B cell (primary cell): ENCODE results near the gene FCN2.

Experiments used
- CTCF ChIP-seq: fragments of 200-600 bp; IDR thresholded peaks from one replicate; pipeline ENCODE4 v1.8.0; 2022; ENCODE audit warnings: antibody characterized with exemption, mild to moderate bottlenecking
- EZH2 ChIP-seq: IDR thresholded peaks from 2 replicates; pipeline ENCODE4 v1.6.1; 2012; ENCODE audit warnings: borderline replicate concordance, low read depth, mild to moderate bottlenecking, moderate library complexity, low read length; ENCODE audit not compliant: insufficient read depth, poor library complexity, severe bottlenecking

DNA sequence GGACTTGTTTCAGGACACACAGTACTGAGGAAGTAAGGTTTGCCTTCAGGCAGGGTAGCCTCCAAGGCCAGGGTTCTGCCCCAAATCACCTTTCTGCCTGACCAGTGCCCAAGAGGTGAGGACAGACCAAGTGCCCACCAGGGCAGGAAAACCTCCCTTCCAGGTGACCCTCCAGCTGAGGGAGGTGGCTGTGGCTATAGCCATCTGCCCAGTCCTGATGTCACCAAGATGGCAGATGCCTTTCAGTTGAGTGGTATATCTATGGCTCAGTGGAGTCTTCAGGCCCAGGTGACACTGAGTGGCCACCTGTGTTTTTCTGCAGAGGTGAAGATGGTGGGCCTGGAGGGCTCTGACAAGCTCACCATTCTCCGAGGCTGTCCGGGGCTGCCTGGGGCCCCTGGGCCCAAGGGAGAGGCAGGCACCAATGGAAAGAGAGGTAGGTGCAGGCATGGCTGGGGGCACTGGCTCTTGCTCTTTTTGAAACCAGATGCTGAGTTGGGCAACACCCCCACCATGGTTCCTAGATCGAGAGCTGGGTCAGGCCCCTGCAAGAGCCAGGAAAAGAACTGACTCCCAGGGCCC lies 1.7 kb downstream of the FCN2 start:
- TF ChIP-seq CTCF, result no peak
- no peak for TF ChIP-seq EZH2
